GM10266 (cell line): Measurements from ENCODE around the gene CEACAM21.

Source experiments
- DNase-seq: peaks from one replicate; pipeline ENCODE4 v3.0.0; 2012; ENCODE audit errors: extremely low spot score
- TF ChIP-seq, protein P1 (sequence below): IDR thresholded peaks from 2 replicates; pipeline ENCODE4 v1.5.1; 2012; ENCODE audit warnings: mild to moderate bottlenecking, low read depth; ENCODE audit not compliant: control insufficient read depth, insufficient read depth; ENCODE audit errors: missing control alignments

CEACAM21 gene

DNA sequence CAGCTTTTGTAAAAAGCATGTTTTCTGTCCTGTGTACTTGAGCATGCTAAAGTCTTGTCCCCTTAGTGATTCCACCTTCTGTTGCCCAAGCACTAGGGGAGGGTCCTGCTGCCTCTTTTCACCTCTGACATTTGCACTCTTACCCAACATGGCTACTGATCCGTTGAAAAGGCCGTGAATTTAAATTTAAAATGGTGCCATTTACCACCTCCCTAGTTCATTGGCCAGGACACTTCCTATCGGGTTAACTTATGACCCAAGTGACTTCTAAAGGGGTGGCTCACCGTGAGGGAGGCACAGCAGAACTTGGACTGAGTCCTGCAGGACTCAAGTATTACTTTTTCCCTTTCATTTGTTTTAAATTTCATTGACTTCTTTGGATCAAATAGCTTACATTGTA, 33.3 kb upstream of the CEACAM21 start:
- no peak for DNase-seq
- TF ChIP-seq, protein P1, sequence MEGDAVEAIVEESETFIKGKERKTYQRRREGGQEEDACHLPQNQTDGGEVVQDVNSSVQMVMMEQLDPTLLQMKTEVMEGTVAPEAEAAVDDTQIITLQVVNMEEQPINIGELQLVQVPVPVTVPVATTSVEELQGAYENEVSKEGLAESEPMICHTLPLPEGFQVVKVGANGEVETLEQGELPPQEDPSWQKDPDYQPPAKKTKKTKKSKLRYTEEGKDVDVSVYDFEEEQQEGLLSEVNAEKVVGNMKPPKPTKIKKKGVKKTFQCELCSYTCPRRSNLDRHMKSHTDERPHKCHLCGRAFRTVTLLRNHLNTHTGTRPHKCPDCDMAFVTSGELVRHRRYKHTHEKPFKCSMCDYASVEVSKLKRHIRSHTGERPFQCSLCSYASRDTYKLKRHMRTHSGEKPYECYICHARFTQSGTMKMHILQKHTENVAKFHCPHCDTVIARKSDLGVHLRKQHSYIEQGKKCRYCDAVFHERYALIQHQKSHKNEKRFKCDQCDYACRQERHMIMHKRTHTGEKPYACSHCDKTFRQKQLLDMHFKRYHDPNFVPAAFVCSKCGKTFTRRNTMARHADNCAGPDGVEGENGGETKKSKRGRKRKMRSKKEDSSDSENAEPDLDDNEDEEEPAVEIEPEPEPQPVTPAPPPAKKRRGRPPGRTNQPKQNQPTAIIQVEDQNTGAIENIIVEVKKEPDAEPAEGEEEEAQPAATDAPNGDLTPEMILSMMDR, result no peak

DNA sequence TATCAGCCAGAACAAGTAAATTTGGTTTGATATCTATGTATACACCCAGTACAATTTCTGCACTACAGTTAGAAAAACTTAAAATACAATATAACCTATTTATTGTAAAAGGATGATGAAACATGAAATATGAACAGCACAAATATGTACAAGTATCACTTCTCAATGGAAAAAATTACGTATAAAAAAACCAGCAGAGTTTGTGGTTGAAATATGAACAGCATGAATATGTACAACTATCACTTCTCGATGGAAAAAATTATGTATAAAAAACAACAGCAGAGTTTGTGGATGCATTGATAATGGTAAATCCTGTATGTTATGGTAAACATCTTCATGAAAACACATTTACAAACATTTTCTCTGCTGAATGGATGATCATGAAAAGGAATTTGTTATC, 32.4 kb upstream of the CEACAM21 start:
- TF ChIP-seq, protein P1, result no peak
- DNase-seq, result no peak

- DNase-seq, result no peak
- TF ChIP-seq, protein P1, result no peak
These were observed 30.4 kb upstream of the CEACAM21 start for GRCh38 chr19:41545547-41545946.

DNA sequence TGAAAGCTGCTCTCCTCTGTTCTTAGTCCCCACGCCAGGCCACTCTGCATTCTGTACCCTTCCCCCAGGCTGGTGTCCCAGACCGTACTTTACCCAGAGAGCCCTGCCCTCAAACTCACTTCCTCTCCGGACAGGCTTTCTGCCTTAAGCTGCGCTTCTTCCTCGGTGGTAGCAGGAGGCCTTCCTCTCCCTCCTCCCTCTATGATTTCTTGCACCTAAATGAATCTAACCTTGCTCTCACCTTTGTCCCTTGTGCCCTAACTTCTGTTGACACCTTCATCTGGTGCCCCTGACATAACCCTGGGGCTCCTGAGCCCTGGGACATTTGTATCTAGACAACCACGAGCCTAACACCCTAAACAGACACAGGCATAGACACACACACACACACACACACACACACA, 29.6 kb upstream of the CEACAM21 start:
- no peak for DNase-seq
- TF ChIP-seq, protein P1, result no peak

DNA sequence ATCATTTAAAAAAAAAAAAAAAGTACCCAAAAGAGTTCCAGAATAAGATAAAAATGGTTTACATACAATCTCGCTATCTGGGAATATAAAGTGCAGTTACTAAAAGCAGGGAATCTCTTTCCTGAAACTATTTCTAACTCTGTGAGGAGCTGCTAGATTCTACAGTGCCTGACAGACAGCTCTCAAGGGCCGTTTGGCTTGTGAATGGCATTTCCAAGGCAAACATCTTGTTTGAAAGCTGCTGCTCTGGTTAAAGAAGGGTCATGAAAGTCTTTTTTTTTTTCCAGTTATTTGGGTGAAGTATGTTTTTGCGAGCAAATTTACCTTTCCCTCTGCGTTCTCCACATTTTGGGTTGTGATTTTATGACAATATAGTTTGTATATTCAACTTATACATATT, 29.0 kb upstream of the CEACAM21 start:
- TF ChIP-seq, protein P1, result no peak

DNA sequence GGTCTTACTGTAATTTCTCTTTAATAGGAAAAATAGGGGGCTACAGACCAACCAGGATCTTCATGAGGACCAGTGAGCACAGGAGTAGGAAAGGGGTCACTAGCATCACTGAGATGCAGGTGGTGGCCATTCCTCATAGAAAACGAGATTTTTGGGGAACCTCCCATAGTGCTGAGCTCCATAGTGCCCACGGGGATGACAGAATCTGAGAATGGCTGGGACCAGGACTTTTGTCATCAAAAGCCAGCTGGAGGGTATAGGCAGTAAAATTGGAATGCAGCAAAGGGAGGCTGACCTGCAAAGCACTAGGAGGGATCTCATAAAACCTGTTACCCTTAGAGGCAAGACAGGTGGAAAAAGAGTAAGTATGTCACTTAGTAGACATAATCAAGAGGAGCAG, 28.4 kb upstream of the CEACAM21 start:
- TF ChIP-seq, protein P1, result no peak
- DNase-seq, result no peak

More for the DNA sequence above, 29.0 kb upstream of the CEACAM21 start:
- no peak for DNase-seq

DNA sequence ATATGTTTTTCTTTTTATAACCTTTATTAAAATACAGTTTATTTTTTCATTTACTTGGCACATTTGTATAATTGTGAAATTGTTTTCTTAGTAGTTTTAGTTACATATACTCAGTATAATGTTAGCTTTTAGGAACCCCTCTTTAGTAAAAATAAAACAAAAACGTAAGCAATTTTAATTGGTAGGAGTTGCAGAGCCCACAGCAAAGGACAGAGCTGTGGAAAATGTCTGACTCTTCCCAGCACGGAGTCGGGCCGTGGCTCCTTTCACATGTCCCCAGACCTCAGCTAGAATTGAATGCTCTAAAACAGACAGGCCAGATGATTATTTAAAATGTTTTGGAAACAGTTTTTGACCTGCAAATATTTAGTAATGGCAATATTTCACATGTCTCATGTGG, 27.9 kb upstream of the CEACAM21 start:
- no peak for DNase-seq
- TF ChIP-seq, protein P1, result no peak
